Breast epithelium (tissue), 4 donors: ENCODE data around the gene USP10. TPM values are rescaled to one million over a fixed set of nuclear protein-coding genes. Genes with fewer than 3 reads are reported as not detected.

Source experiments
- DNase-seq, 2 donors: peaks; one replicate each; pipeline ENCODE4 v3.0.0-alpha.2; 2019; ENCODE audit warnings: low spot score in 2 of 2
- H3K27ac ChIP-seq, 2 donors: fragments of 200-600 bp; sonication (generic) in 1 of 2; one replicate each; pipeline ENCODE4 v1.5.1; 2016 to 2019; ENCODE audit warnings: mild to moderate bottlenecking in 1 of 2
- H3K27me3 ChIP-seq, 2 donors: fragments of 200-600 bp; sonication (generic) in 1 of 2; one replicate each; pipeline versions ENCODE4 v1.5.1 to v1.6.0; 2017 to 2019; ENCODE audit warnings: control low read depth in 1 of 2, mild to moderate bottlenecking in 1 of 2
- H3K36me3 ChIP-seq: fragments of 200-600 bp; one replicate; pipeline ENCODE4 v1.5.1; 2019
- H3K4me1 ChIP-seq, 2 donors: fragments of 200-600 bp; sonication (generic); one replicate each; pipeline ENCODE4 v1.5.1; 2016 to 2019; ENCODE audit warnings: control low read depth in 1 of 2
- H3K4me3 ChIP-seq, 3 donors: fragments of 200-600 bp; sonication (generic); 1 replicate in 2 of 3; 2 replicates in 1 of 3; pipeline ENCODE4 v1.5.1; 2016 to 2019; ENCODE audit warnings: mild to moderate bottlenecking in 3 of 3, moderate library complexity in 2 of 3
- H3K9me3 ChIP-seq, 2 donors: fragments of 200-600 bp; sonication (generic) in 1 of 2; one replicate each; pipeline ENCODE4 v1.5.1; 2016 to 2019; ENCODE audit warnings: control low read depth in 1 of 2
- CTCF ChIP-seq, 3 donors: fragments of 450-650 bp; IDR thresholded peaks; one replicate each; pipeline ENCODE4 v1.5.1; 2016 to 2017; ENCODE audit warnings: antibody characterized with exemption in 3 of 3, mild to moderate bottlenecking in 3 of 3, moderate library complexity in 3 of 3
- POLR2A ChIP-seq: fragments of 450-650 bp; IDR thresholded peaks from one replicate; pipeline ENCODE4 v1.6.1; 2016; ENCODE audit warnings: antibody characterized with exemption, mild to moderate bottlenecking, moderate library complexity
- POLR2AphosphoS5 ChIP-seq, 3 donors: sonication (generic); formaldehyde crosslinking; IDR thresholded peaks; one replicate each; pipeline ENCODE4 v1.6.1; 2017; ENCODE audit warnings: antibody characterized with exemption in 3 of 3
- intact Hi-C: fragments of 100-400 bp; cut with DNase I; formaldehyde crosslinking; loops from one replicate; pipeline ENCODE4 v1.15.1; 2023; ENCODE audit warnings: low total_unique reads
- total RNA-seq, 3 donors: library from RNA; depleted of rRNA; stranded (reverse); fragments of >200 nt; gene quantifications; one replicate each; pipeline ENCODE4 v1.1.0, GENCODE V29; 2016

USP10 gene
- total RNA-seq, 3 donors from 2014 or later = 30.4 to 70.8 (median 51.5) TPM

- Histone ChIP-seq H3K4me1 (no peaks in the 10 kb centered on the region), H3K4me3 (peak overlapping the region in 1 of 3 donors; percentile 11), H3K36me3 (no peaks in the 10 kb centered on the region), H3K27ac (no peak overlapping the region), H3K9me3 (no peaks in the 10 kb centered on the region), H3K27me3 (no peaks in the 10 kb centered on the region)
- intact Hi-C loops = loop anchor here (10.0 kb wide), 1 partner anchor 200 kb away; no protein-coding TSS in a partner anchor
- DNase-seq = no peak
- TF ChIP-seq POLR2AphosphoS5 (IDR thresholded peaks at IDR 0.05) = no peak
Observed at GRCh38 chr16:84754956-84755672, 55.3 kb downstream of the USP10 start.

- Histone ChIP-seq H3K27me3 (no peaks in the 10 kb centered on the region), H3K27ac (no peak overlapping the region), H3K4me1 (no peaks in the 10 kb centered on the region), H3K9me3 (no peaks in the 10 kb centered on the region), H3K36me3 (no peaks in the 10 kb centered on the region), H3K4me3 (no peak overlapping the region)
- intact Hi-C loops = loop anchor here (10.0 kb wide), 1 partner anchor 198 kb away; no protein-coding TSS in a partner anchor
- TF ChIP-seq POLR2A (no peak), CTCF (IDR thresholded peaks at IDR 0.05) (no peak), POLR2AphosphoS5 (IDR thresholded peaks at IDR 0.05) (no peak)
- DNase-seq = no peak
Observed at GRCh38 chr16:84756830-84757229, 57.0 kb downstream of the USP10 start.

- Histone ChIP-seq H3K27ac (no peak overlapping the region), H3K4me1 (no peaks in the 10 kb centered on the region), H3K4me3 (no peak overlapping the region), H3K36me3 (no peaks in the 10 kb centered on the region), H3K9me3 (no peaks in the 10 kb centered on the region), H3K27me3 (no peaks in the 10 kb centered on the region)
- DNase-seq = no peak
- intact Hi-C loops = loop anchor here (10.0 kb wide), 1 partner anchor 196 kb away; no protein-coding TSS in a partner anchor
- TF ChIP-seq POLR2A (no peak), POLR2AphosphoS5 (IDR thresholded peaks at IDR 0.05) (no peak), CTCF (IDR thresholded peaks at IDR 0.05) (no peak)
Observed at GRCh38 chr16:84758627-84759026, 58.8 kb downstream of the USP10 start.

- DNase-seq = no peak
- Histone ChIP-seq H3K36me3 (no peaks in the 10 kb centered on the region), H3K4me3 (no peak overlapping the region), H3K4me1 (no peaks in the 10 kb centered on the region), H3K9me3 (no peaks in the 10 kb centered on the region), H3K27me3 (no peaks in the 10 kb centered on the region), H3K27ac (no peak overlapping the region)
- intact Hi-C loops = loop anchor here (10.0 kb wide), 1 partner anchor 196 kb away; no protein-coding TSS in a partner anchor
- TF ChIP-seq POLR2A = no peak
- no peak for TF ChIP-seq CTCF (IDR thresholded peaks at IDR 0.05)
- TF ChIP-seq POLR2AphosphoS5 (IDR thresholded peaks at IDR 0.05) = no peak
Observed at GRCh38 chr16:84759061-84759460, 59.3 kb downstream of the USP10 start.

GRCh38 chr16:84759906-84760305 lies 60.1 kb downstream of the USP10 start:
- Histone ChIP-seq H3K27me3 (no peaks in the 10 kb centered on the region), H3K9me3 (no peaks in the 10 kb centered on the region), H3K27ac (no peak overlapping the region), H3K4me3 (no peak overlapping the region), H3K36me3 (no peaks in the 10 kb centered on the region), H3K4me1 (no peaks in the 10 kb centered on the region)
- intact Hi-C loops = loop anchor here (10.0 kb wide), 1 partner anchor 195 kb away; no protein-coding TSS in a partner anchor
- no peak for TF ChIP-seq CTCF (IDR thresholded peaks at IDR 0.05)
- no peak for TF ChIP-seq POLR2AphosphoS5 (IDR thresholded peaks at IDR 0.05)
- no peak for TF ChIP-seq POLR2A
- no peak for DNase-seq
